HAP-1 (cell line): ENCODE data around the gene RIN1.

Experiments
- DNase-seq, 2 experiments: peaks; one replicate each; pipeline ENCODE4 v3.0.0-alpha.2; 2016 to 2020; ENCODE audit warnings: low spot score in 2 of 2
- H3K27me3 ChIP-seq: fragments of 250-450 bp; sonication (Bioruptor Pico); 2 replicates; pipeline ENCODE4 v1.5.1; 2020; ENCODE audit warnings: low read depth, mild to moderate bottlenecking, moderate library complexity
- H3K36me3 ChIP-seq: fragments of 250-450 bp; sonication (Bioruptor Pico); replicated peaks from 2 replicates; pipeline ENCODE4 v1.5.1; 2020; ENCODE audit warnings: mild to moderate bottlenecking
- H3K4me1 ChIP-seq: fragments of 250-450 bp; sonication (Bioruptor Pico); 2 replicates; pipeline ENCODE4 v1.5.1; 2020; ENCODE audit warnings: mild to moderate bottlenecking
- H3K4me3 ChIP-seq: fragments of 250-450 bp; sonication (Bioruptor Pico); 2 replicates; pipeline ENCODE4 v1.5.1; 2020; ENCODE audit warnings: mild to moderate bottlenecking, moderate library complexity
- H3K9me3 ChIP-seq: fragments of 250-450 bp; sonication (Bioruptor Pico); 2 replicates; pipeline ENCODE4 v1.5.1; 2020; ENCODE audit warnings: mild to moderate bottlenecking, moderate library complexity
- in situ Hi-C: fragments of 300-500 bp; cut with MboI; formaldehyde crosslinking; loops from 3 replicates; pipeline ENCODE4 v1.14.3; 2020; ENCODE audit warnings: low sequenced_read_pairs, inconsistent platforms, mixed read lengths

The RIN1 gene

DNA sequence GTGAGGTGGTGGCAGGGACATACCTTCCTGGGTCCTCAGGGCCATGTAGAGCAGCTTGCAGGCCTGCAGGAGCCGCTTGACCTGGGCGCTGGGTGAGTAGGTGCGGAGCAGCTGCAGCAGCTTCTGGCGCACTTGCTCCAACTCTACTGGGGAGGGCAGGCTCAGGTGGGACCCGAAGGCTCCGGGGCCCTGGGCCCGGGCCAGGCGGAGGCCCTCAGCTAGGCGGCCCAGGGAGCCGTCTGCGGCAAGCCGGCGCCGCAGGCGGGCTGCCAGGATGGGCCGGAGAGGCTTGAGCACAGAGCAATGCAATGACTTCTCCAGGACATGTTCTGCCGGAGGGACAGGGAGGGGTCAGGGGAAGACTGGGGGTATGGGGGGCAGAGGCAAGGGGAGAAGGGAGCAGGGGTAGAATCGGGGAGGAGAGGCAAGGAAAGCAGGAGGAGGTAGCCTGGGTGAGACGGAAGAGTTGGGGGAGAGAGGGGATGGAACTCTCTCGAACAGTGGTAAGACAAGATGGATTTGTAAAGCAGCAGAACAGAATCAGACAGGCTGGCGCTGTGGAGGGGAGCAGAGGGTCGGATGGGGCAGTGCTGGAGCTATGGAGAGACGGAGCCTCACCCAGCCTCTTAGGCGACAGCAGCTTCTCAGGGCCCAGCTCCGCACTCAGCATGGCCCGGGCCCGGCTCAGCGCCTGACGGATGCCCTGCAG lies 2.2 kb downstream of the RIN1 start:
- Histone ChIP-seq H3K9me3 (no peaks in the 10 kb centered on the region), H3K27me3 (no peaks in the 10 kb centered on the region), H3K36me3 (no peaks in the 10 kb centered on the region; the same call in none of the 2 replicates), H3K4me1 (no peaks in the 10 kb centered on the region), H3K4me3 (no peak overlapping the region)
- in situ Hi-C loops: no loop called here
- DNase-seq: no peak

DNA sequence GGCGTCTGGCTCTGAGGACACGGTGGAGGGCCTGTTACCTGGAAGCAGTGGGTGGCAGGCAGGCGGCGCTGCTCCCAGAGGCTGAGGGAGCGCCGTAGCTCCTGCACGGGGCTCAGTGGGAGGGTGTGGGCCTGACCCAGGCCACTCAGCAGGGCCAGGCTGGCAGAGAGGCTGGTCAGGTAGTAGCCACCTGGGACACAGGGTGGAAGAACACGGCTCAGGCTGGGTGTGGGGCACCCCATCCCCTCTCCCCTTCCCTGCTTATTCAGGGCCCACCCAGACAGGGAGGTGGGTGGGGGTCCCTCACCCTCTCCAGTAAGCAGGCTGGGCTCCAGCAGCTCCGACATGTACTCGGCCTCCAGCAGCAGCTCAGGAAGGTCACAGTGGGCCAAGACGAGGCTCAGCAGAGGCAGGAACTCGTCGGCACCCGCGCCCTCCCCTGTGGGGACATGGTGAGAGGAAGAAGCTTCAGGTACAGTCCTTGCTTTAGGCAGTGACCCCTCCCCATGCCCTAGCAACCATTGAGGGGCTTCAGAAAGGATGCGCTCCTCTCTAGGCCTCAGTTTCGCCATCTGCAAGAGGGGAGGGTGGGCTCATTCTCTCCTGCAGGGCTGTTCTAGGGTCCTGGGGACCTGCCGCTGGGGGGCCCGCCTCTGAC lies 2.9 kb downstream of the RIN1 start:
- H3K9me3 ChIP-seq: no peaks in the 10 kb centered on the region
- in situ Hi-C loops: no loop called here
- H3K4me1 ChIP-seq: no peaks in the 10 kb centered on the region
- H3K27me3 ChIP-seq: no peaks in the 10 kb centered on the region
- H3K36me3 ChIP-seq: no peaks in the 10 kb centered on the region; the same call in 1 of the 2 replicates
- no peak overlapping the region for H3K4me3 ChIP-seq
- DNase-seq: no peak

DNA sequence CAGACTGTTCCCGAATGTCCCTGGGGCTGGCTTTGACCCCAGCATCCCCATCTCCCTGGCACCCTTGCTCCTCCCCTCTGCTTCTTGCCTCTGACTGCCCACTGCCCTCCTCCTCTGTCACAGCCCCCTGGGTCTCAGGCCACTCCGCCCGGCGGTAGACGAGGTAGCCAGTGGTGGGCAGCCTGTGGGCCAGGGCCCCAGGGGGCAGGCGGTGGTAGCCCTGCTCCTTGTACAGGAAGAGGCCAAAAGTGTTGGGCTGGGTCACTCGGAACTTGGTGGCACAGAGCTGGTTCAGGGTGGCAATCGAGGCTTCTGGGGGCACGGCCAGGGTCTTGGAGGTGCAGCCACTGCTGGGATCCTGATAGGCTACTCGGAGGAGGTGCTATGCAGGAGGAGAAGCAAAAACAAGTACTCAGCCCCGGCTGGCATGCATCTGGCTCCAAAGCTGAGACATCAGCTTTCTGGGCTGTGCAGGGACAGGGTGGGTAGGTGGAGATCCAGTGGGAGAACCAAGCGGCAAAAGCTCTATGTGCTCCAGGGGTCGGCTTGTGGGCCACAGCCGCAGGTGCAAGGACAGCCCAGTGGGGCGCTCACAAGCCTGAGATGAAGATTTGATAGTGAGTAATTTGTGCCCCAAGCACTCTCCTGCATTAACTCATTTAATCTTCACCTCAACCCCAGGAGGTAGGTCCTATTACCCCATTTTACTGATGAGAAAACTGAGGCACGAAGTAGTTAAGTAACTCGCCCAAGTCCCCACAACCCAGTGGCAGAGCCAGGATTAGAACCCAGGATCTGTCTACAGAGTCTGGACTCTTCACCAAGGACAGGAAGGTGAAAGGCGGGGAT lies 3.6 kb downstream of the RIN1 start:
- Histone ChIP-seq H3K9me3 (no peaks in the 10 kb centered on the region), H3K36me3 (no peaks in the 10 kb centered on the region; the same call in 1 of the 2 replicates), H3K4me1 (no peaks in the 10 kb centered on the region), H3K27me3 (no peaks in the 10 kb centered on the region), H3K4me3 (no peak overlapping the region)
- in situ Hi-C loops: no loop called here
- DNase-seq: no peak

DNA sequence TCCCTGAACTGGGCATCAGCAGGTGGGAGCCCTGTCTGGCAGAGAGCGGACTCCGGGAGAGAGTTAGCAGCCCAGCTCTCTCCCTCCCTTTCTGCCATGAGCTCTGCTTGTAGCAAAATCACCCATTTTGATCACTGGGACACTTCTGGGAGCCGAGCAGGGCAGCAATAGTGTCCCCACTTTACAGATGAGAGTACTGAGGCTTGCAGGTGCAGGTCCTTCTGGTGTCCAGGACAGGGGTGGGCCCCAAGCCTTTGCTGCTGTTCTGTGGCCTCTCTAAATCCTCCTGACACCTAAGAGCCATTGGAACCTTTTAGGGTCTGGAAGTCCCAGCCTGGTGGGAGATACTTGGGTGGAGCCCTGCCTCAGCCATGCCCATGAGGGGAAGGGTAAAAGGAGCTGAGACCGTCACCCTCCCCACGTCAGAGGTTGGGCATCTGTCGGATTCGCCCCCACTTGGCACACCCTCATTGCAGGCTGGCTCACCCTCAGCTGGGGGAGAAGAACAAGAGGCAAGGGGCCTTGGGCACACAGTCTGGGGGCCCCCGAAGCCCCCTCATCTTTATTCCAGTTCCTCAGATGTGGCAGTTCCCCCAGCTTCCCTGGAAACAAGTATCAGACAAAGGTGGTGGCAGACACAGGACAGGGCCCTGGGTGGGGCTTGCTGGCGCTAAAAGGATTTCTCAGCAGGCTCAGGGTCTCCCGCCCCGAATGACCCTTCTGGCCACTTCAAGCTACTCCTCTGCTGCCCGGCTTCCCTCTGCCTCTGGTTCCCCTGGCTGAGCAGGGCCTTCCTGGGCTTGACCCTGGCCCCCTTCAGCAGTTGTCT lies 4.5 kb downstream of the RIN1 start:
- no peak for DNase-seq
- H3K27me3 ChIP-seq: no peaks in the 10 kb centered on the region
- no peak overlapping the region for H3K4me3 ChIP-seq
- no peaks in the 10 kb centered on the region for H3K36me3 ChIP-seq
- no peaks in the 10 kb centered on the region for H3K9me3 ChIP-seq
- in situ Hi-C loops: no loop called here
- no peaks in the 10 kb centered on the region for H3K4me1 ChIP-seq

DNA sequence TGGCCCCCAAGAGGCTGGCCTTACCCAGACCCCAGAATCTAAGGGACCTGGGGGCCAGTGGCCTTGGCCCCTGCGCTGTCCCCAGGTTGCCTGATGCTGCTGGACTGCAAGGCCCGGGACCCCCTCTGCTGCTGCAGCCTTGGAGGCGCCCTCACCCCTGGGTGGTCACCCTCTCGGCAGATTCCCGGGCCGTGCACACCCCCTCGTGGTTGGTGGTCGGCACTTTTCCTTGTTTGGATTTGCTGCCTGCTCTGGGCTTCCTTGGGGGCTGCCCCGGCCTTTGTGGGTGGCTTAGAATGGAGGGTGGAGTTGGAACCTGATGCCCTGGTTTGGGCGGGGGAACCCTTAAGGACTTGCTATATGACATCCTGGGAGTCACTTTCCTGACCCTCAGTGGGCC lies 5.3 kb downstream of the RIN1 start:
- no peaks in the 10 kb centered on the region for H3K27me3 ChIP-seq
- no peaks in the 10 kb centered on the region for H3K4me1 ChIP-seq
- in situ Hi-C loops: no loop called here
- H3K9me3 ChIP-seq: no peaks in the 10 kb centered on the region
- H3K4me3 ChIP-seq: no peak overlapping the region
- H3K36me3 ChIP-seq: no peaks in the 10 kb centered on the region
- DNase-seq: no peak

DNA sequence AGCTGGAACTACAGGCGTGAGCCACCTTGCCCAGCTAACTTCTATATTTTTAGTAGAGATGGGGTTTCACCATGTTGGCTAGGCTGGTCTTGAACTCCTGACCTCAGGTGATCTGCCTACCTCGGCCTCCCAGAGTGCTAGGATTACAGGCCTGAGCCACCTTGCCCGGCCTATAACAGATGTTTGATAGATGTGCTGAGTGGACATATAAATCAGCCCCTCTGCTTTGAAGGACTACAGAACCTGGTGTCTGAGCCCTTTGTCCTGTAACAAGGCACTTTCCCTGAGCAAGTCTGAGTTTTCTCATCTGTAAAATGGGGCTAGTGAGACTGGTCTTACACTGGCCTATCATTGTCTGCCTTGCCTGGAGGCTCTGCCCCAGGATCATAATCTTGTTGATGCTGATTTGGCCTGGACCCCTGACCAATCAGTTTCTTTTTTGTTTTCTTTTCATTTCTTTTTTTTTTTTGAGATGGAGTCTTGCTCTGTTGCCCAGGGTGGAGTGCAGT lies 7.0 kb downstream of the RIN1 start:
- no peak overlapping the region for H3K4me3 ChIP-seq
- H3K4me1 ChIP-seq: no peaks in the 10 kb centered on the region
- no peaks in the 10 kb centered on the region for H3K36me3 ChIP-seq
- no peaks in the 10 kb centered on the region for H3K9me3 ChIP-seq
- in situ Hi-C loops: no loop called here
- no peaks in the 10 kb centered on the region for H3K27me3 ChIP-seq
- DNase-seq: no peak

DNA sequence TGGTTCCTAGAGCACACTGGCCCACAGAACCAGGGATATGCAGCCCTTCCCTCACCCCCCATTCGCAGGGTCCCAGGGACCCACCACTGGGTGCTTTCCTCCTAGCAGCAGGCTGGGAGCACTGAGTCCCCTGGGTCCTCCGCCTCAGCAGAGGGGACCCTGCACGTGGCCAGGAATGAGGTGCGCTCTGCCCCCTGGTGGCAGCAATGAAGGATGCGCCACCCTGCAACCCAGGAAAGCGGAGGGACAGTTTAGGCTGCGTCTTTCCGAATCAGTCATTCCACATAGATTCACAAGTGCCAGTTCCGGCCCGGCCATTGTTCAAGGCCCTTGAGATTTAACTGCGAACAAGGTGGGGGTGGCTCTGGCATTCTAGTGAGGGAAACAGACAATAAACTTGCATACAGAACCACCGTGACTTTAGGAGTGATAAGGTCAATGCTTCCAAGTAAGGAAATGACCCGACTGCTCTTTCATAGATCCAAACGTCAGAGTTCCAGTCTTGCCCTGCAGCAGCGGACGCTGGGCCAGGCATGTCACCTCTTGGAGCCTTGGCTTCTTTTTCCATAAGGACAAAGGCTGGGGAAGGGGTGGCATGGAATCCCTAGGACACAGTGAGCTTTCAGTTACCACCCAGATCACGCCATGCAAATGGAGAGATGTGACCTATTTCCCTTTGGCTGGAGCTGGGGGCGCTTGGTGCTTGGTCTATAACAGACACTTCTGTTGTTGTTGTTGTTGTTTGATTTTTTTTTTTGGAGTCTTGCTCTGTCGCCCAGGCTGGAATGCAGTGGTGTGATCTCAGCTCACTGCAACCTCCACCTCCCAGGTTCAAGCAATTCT lies 7.7 kb downstream of the RIN1 start:
- Histone ChIP-seq H3K27me3 (no peaks in the 10 kb centered on the region), H3K4me1 (no peaks in the 10 kb centered on the region), H3K4me3 (no peak overlapping the region), H3K36me3 (no peaks in the 10 kb centered on the region), H3K9me3 (no peaks in the 10 kb centered on the region)
- in situ Hi-C loops: no loop called here
- peak; percentile 77 to 91 for DNase-seq

DNA sequence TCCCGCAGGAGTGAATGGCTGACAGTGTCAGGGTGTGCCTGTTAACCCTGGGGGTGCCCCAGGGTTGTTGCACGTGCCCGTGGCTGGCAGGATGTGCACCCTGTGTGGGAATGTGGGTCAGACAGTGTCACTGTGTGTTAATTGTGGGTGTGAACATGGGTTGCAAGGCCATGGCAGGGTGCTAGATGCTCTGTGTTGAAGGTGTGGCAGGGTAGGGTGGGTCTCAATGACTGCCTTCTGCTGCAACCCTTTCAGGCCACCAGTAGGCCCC lies 8.3 kb downstream of the RIN1 start:
- no peak for DNase-seq
- in situ Hi-C loops: no loop called here
- H3K4me3 ChIP-seq: no peak overlapping the region
- H3K4me1 ChIP-seq: no peaks in the 10 kb centered on the region
- H3K27me3 ChIP-seq: no peaks in the 10 kb centered on the region
- no peaks in the 10 kb centered on the region for H3K9me3 ChIP-seq
- H3K36me3 ChIP-seq: no peaks in the 10 kb centered on the region

DNA sequence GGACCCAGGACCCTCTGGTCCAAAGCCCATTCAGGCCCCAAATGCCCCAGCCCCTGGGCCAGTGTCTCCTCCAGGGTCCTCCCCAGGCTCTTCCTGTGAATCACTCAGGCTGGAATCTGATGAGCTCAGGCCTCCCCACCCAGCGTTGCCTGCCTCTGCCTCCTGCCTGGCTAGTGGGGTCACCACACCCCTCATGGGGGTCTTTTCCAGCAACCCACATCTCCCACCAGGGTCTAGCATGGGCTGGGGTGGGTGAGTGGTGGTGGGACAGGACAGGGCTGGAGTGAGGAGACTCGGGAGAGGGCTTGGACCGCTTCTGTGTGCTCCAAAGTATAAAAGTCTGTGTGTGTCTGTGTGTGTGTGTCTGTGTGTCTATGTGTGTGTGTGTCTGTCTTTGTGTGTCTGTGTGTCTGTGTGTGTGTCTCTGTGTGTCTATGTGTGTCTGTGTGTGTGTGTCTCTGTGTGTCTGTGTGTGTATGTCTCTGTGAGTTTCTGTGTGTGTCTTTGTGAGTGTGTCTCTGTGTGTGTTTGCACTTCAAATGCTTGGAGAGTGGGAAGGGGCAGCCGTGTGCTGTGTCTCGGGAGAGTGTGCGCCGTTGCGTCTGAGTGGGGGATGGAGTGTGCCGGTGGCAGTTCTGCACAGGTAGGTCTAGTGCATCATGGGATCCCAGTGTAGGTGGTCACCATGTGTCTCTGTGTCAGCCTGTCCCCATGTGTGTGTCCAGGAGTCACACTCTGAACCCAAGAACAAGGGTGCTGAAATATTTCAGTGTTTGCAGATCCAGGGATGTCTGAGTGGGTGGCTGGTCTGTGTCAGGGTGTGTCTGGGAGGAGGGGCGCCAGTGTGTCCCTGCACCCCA lies 8.8 kb downstream of the RIN1 start:
- Histone ChIP-seq H3K4me1 (no peaks in the 10 kb centered on the region), H3K27me3 (no peaks in the 10 kb centered on the region), H3K4me3 (no peak overlapping the region), H3K9me3 (no peaks in the 10 kb centered on the region), H3K36me3 (no peaks in the 10 kb centered on the region)
- no peak for DNase-seq
- in situ Hi-C loops: no loop called here

DNA sequence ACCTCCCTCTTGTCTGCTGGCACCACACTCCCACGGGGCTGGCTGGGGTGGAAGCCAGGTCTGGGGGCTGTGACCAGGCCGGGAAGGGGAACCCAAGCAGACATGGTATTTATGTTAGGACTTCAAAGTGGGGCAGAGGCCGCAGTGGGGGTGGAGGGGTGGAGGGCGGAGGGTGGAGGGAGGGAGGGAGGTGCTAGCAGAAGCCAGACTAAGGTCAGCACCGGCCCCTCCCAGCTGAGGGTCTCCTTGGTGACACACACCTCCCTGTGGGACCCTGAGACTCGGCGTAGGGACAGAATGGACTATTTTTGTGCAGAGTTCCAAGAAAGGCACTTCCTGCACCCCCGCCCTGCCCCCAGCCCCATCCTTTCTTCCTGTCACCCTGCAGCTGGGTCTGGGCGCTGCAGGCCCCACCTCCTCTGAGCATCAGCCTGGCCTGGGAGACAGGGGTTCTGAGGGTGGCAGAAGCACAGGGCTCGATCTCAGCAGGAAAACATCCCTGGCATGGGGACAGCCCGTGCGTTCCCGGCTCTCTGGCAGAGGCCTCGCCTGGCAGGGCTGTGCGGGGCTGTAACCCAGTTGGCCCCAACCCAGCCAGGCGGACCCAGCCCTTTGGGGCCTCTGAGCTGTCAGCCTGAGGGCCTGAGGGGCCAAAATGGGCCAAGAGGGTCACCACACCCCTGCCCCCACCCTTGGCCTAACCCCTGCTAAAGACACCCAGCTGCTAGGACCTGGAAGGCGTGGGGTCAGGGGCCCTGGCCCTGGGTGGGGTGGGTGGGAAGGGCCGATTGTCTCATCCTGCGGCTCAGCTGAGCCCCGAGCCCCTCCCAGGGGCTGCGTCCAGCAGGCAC lies 9.7 kb downstream of the RIN1 start:
- no peaks in the 10 kb centered on the region for H3K36me3 ChIP-seq
- H3K4me3 ChIP-seq: no peak overlapping the region
- no peaks in the 10 kb centered on the region for H3K27me3 ChIP-seq
- H3K9me3 ChIP-seq: no peaks in the 10 kb centered on the region
- H3K4me1 ChIP-seq: no peaks in the 10 kb centered on the region
- in situ Hi-C loops: no loop called here
- DNase-seq: no peak

DNA sequence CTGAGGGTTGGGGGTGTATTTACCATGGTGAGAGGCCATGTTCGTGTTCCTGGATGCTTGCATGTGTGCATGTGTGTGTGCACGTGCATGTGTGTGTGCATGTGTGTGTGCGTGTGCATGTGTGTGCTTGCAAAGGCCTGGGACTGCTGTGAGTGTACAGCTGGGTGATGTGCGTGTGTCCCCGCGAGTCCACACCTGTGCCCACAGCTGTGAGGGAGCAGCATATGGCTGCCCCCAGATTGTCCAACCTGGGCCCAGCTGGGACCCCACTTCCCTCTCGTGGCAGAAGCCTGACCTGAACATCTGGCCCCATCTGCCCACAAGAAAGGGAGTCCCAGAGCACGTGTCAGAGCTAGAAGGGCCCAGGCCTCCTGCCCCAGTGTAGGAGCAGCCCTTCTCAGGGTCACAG lies 11.0 kb downstream of the RIN1 start:
- DNase-seq: no peak
- Histone ChIP-seq H3K9me3 (no peaks in the 10 kb centered on the region), H3K36me3 (no peaks in the 10 kb centered on the region), H3K4me1 (no peaks in the 10 kb centered on the region), H3K4me3 (no peak overlapping the region), H3K27me3 (no peaks in the 10 kb centered on the region)
- in situ Hi-C loops: no loop called here
